Daoy (cell line): ENCODE measurements around the gene C13orf46. TPM values are rescaled to one million over a fixed set of nuclear protein-coding genes. Genes with fewer than 3 reads are reported as not detected.

Experiments used
- DNase-seq: peaks from one replicate; pipeline ENCODE4 v3.0.0-alpha.2; 2015; ENCODE audit warnings: low read depth
- total RNA-seq: library from RNA; depleted of rRNA; stranded (reverse); fragments of >200 nt; shearing (Covaris generic); gene quantifications from 2 replicates; pipeline ENCODE4 v1.2.3, GENCODE V29; 2014

C13orf46 gene
- total RNA-seq, 1 experiment from 2014 or later = not detected

- DNase-seq = no peak
Observed at GRCh38 chr13:113938716-113939115, 35.2 kb downstream of the C13orf46 start.

GRCh38 chr13:113938246-113938645, 35.6 kb downstream of the C13orf46 start:
- no peak for DNase-seq

- DNase-seq = no peak
Observed at GRCh38 chr13:113937527-113938180, 36.2 kb downstream of the C13orf46 start.

- DNase-seq = no peak
Observed at GRCh38 chr13:113937073-113937472, 36.8 kb downstream of the C13orf46 start.

- DNase-seq = no peak
Observed at GRCh38 chr13:113936166-113936965, 37.5 kb downstream of the C13orf46 start.

- DNase-seq = no peak
Observed at GRCh38 chr13:113935001-113935844, 38.7 kb downstream of the C13orf46 start.

GRCh38 chr13:113934576-113934975, 39.3 kb downstream of the C13orf46 start:
- DNase-seq = no peak

GRCh38 chr13:113933901-113934300, 40.0 kb downstream of the C13orf46 start:
- no peak for DNase-seq

GRCh38 chr13:113931841-113932459, 41.9 kb downstream of the C13orf46 start:
- DNase-seq = no peak

GRCh38 chr13:113930671-113931637, 42.9 kb downstream of the C13orf46 start:
- DNase-seq = peak; percentile 46

GRCh38 chr13:113929628-113930615, 44.0 kb downstream of the C13orf46 start:
- no peak for DNase-seq

GRCh38 chr13:113928685-113929627, 44.9 kb downstream of the C13orf46 start:
- DNase-seq = peak; percentile 70

- DNase-seq = peak; percentile 85
Observed at GRCh38 chr13:113927661-113928581, 46.0 kb downstream of the C13orf46 start.

GRCh38 chr13:113926951-113927660, 46.8 kb downstream of the C13orf46 start:
- no peak for DNase-seq

- DNase-seq = no peak
Observed at GRCh38 chr13:113926301-113926761, 47.5 kb downstream of the C13orf46 start.

- DNase-seq = no peak
Observed at GRCh38 chr13:113924184-113924901, 49.5 kb downstream of the C13orf46 start.
